Left renal cortex interstitium (tissue), 4 donors: ENCODE data around the gene DOCK10. TPM values are rescaled to one million over a fixed set of nuclear protein-coding genes. Genes with fewer than 3 reads are reported as not detected.

ENCODE experiments used
- DNase-seq, 4 donors: peaks; one replicate each; pipeline ENCODE4 v3.0.0-alpha.2; 2013; ENCODE audit warnings: low read depth in 4 of 4, low spot score in 2 of 4, missing footprints in 1 of 4
- polyA plus RNA-seq, 4 donors: library from polyadenylated mRNA; unstranded; fragments of 120-200 nt; gene quantifications; one replicate each; pipeline ENCODE4 v1.2.1, GENCODE V29; 2013; ENCODE audit not compliant: insufficient read length in 4 of 4

The DOCK10 gene
- polyA plus RNA-seq, 4 donors = 10.6 to 13.3 (median 11.2) TPM

- DNase-seq = no peak
These were observed 58.3 kb downstream of the DOCK10 start for GRCh38 chr2:224983712-224984554.

GRCh38 chr2:224982910-224983711, 59.2 kb downstream of the DOCK10 start:
- no peak for DNase-seq

- no peak for DNase-seq
These were observed 60.0 kb downstream of the DOCK10 start for GRCh38 chr2:224982226-224982625.

GRCh38 chr2:224976629-224977525, 65.4 kb downstream of the DOCK10 start:
- DNase-seq = no peak

- DNase-seq = no peak
These were observed 66.5 kb downstream of the DOCK10 start for GRCh38 chr2:224975761-224976160.

- DNase-seq = no peak
These were observed 68.9 kb downstream of the DOCK10 start for GRCh38 chr2:224973112-224974016.

GRCh38 chr2:224971214-224971613, 71.1 kb downstream of the DOCK10 start:
- DNase-seq = no peak

GRCh38 chr2:224970311-224970710, 72.0 kb downstream of the DOCK10 start:
- no peak for DNase-seq

GRCh38 chr2:224969633-224970260, 72.5 kb downstream of the DOCK10 start:
- no peak for DNase-seq

- DNase-seq = no peak
These were observed 73.2 kb downstream of the DOCK10 start for GRCh38 chr2:224969095-224969494.

GRCh38 chr2:224968051-224968450, 74.2 kb downstream of the DOCK10 start:
- DNase-seq = no peak

- no peak for DNase-seq
These were observed 75.7 kb downstream of the DOCK10 start for GRCh38 chr2:224966613-224967012.

GRCh38 chr2:224959556-224959955, 82.7 kb downstream of the DOCK10 start:
- DNase-seq = no peak

GRCh38 chr2:224958873-224959272, 83.4 kb downstream of the DOCK10 start:
- DNase-seq = no peak

- no peak for DNase-seq
These were observed 83.8 kb downstream of the DOCK10 start for GRCh38 chr2:224958462-224958857.

GRCh38 chr2:224957540-224958461, 84.5 kb downstream of the DOCK10 start:
- DNase-seq = no peak

GRCh38 chr2:224956706-224957105, 85.6 kb downstream of the DOCK10 start:
- no peak for DNase-seq

- no peak for DNase-seq
These were observed 87.3 kb downstream of the DOCK10 start for GRCh38 chr2:224954980-224955379.
